K562 treated with DMSO at 1 percent for 24 hours (cell line): ENCODE results near the gene IL36G. TPM values are rescaled to one million over a fixed set of nuclear protein-coding genes. Genes with fewer than 3 reads are reported as not detected.

Experiments
- total RNA-seq: library from RNA; unstranded; fragments of 300-600 nt; gene quantifications from 2 replicates; pipeline ENCODE4 v1.2.3, GENCODE V29; 2022; ENCODE audit warnings: low read depth; ENCODE audit not compliant: insufficient read depth

IL36G gene
- total RNA-seq: not detected in 2 replicates

DNA sequence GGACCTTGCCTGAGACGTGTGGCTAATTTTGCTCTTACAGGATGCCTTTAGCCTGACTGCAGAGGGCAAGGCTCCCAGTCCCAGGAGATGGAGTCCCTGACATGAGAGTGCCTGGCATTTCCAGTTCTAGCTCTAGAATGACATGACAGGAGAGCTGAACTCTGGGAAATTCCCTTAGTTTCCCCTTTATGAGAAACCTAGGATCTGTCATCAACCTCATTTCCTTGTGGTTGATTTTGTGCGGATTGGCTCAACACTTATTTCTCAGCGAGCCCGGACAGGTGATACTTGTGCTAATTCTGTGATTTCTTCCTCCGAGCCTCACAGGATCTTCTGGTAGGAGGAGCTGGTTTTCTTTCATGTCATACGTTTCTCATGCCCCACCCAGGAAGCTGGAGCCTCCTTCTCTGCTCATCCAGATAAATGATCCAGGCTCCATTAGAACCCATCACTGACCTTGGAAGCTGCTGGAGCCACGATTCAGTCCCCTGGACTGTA is at the start of gene IL36G:
TSS of gene IL36G (plus strand) at position 448 of the 498 bp plus-strand sequence. CDS start 633 bp downstream, outside the sequence.

DNA sequence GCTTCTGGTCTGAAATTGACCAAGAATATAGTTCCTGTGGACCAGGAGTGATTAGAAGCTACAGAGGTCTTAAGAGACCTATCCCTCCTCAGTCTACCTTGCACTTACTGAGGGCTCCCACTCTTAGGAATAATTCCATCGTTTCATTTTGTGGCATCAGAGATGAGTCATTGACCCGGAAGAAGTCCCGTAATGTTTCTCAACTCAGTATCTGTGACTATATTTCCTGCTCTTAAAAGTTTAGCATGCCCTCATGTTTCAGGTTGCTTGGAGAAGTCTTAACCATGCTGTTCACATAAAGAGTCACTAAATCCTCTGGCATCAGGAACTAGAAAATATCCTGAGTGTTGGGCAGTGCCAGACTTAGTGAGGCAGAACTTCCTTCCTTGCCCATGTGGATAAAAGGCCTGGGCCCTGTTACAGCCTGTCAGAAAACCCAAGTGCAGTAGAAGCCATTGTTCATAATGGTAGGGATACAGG is 27.3 kb downstream of the IL36G start, which contains the start of gene IL36A:
TSS of gene IL36A (plus strand) at position 430 of the 480 bp plus-strand sequence. CDS start 413 bp downstream, outside the sequence.

Other genes with a start within 250 kb of the IL36G start
- gene CKAP2L, start 213.4 kb upstream of the IL36G start, total RNA-seq: 12.0 and 16.9 TPM in 2 replicates
- gene IL1A, start 193.5 kb upstream of the IL36G start, total RNA-seq: 1.5 and 1.8 TPM in 2 replicates
- gene IL1B, start 141.2 kb upstream of the IL36G start, total RNA-seq: 0.56 and 1.1 TPM in 2 replicates
- not detected in 2 replicates for gene IL37, start 66.8 kb upstream of the IL36G start, total RNA-seq
- gene IL36A, start 27.5 kb downstream of the IL36G start, total RNA-seq: not detected in 2 replicates
- not detected in 2 replicates for gene IL36B, start 74.9 kb downstream of the IL36G start, total RNA-seq
- gene IL36RN, start 81.2 kb downstream of the IL36G start, total RNA-seq: not detected in 2 replicates
- not detected in 2 replicates for gene IL1F10, start 90.0 kb downstream of the IL36G start, total RNA-seq
- 1.1 TPM in 1 of 2 replicates, not detected in the other for gene IL1RN, start 149.6 kb downstream of the IL36G start, total RNA-seq
- 27.2 and 34.7 TPM in 2 replicates for gene PSD4, start 196.0 kb downstream of the IL36G start, total RNA-seq